Measurements from ENCODE around the gene FAM180B. TPM values are rescaled to one million over a fixed set of nuclear protein-coding genes. Genes with fewer than 3 reads are reported as not detected.
A peak's percentile ranks its signal among the peaks of the same experiment; 100 is the strongest.

Gene FAM180B
- total and polyA plus RNA-seq, 2 of the 13 experiments (the other 11 are each of a cell fraction or from before 2014, with no cell fraction given): 0.40 to 1.0 TPM

- TF ChIP-seq, protein P1, sequence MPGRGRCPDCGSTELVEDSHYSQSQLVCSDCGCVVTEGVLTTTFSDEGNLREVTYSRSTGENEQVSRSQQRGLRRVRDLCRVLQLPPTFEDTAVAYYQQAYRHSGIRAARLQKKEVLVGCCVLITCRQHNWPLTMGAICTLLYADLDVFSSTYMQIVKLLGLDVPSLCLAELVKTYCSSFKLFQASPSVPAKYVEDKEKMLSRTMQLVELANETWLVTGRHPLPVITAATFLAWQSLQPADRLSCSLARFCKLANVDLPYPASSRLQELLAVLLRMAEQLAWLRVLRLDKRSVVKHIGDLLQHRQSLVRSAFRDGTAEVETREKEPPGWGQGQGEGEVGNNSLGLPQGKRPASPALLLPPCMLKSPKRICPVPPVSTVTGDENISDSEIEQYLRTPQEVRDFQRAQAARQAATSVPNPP (CRISPR knock-in tag; IDR thresholded peaks at IDR 0.05): no peak
- TF ChIP-seq POLR2G (IDR thresholded peaks at IDR 0.05; ENCODE audit: low read depth, low read length) (peak; percentile 89), NFRKB (IDR thresholded peaks at IDR 0.05) (no peak), AGO2 (optimal IDR thresholded peaks at IDR 0.05; ENCODE audit: low read depth, low read length) (peak; percentile 76), MXD1 (CRISPR knock-in tag; IDR thresholded peaks at IDR 0.05) (peak; percentile 71), CC2D1A (CRISPR knock-in tag; IDR thresholded peaks at IDR 0.05) (no peak), RBM39 (IDR thresholded peaks at IDR 0.05; ENCODE audit: low read depth, low read length, poor library complexity, severe bottlenecking) (peak; percentile 71), HNF4A (CRISPR knock-in tag; IDR thresholded peaks at IDR 0.05) (peak; percentile 23; the same call in 1 of the 2 replicates), ZNF143 (CRISPR knock-in tag; IDR thresholded peaks at IDR 0.05) (peak; percentile 80), ZNF432 (CRISPR knock-in tag; IDR thresholded peaks at IDR 0.05; ENCODE audit: borderline replicate concordance) (no peak), REPIN1 (CRISPR knock-in tag; IDR thresholded peaks at IDR 0.05; ENCODE audit: borderline replicate concordance, low read depth) (peak; percentile 20; the same call in 1 of the 2 replicates), HNF1B (CRISPR knock-in tag; IDR thresholded peaks at IDR 0.05) (peak; percentile 6; the same call in 1 of the 2 replicates), ZNF580 (CRISPR knock-in tag; IDR thresholded peaks at IDR 0.05; ENCODE audit: borderline replicate concordance, low read depth) (0 out of 2 replicates have a peak, but pooled peaks have one; percentile 37), SAP130 (CRISPR knock-in tag; IDR thresholded peaks at IDR 0.05; ENCODE audit: low read depth) (peak; percentile 58; the same call in 1 of the 2 replicates), ZBTB42 (CRISPR knock-in tag; IDR thresholded peaks at IDR 0.05) (no peak), IRF2 (CRISPR knock-in tag; IDR thresholded peaks at IDR 0.05) (peak; percentile 47; the same call in 1 of the 2 replicates)
- TF ChIP-seq, protein P2, sequence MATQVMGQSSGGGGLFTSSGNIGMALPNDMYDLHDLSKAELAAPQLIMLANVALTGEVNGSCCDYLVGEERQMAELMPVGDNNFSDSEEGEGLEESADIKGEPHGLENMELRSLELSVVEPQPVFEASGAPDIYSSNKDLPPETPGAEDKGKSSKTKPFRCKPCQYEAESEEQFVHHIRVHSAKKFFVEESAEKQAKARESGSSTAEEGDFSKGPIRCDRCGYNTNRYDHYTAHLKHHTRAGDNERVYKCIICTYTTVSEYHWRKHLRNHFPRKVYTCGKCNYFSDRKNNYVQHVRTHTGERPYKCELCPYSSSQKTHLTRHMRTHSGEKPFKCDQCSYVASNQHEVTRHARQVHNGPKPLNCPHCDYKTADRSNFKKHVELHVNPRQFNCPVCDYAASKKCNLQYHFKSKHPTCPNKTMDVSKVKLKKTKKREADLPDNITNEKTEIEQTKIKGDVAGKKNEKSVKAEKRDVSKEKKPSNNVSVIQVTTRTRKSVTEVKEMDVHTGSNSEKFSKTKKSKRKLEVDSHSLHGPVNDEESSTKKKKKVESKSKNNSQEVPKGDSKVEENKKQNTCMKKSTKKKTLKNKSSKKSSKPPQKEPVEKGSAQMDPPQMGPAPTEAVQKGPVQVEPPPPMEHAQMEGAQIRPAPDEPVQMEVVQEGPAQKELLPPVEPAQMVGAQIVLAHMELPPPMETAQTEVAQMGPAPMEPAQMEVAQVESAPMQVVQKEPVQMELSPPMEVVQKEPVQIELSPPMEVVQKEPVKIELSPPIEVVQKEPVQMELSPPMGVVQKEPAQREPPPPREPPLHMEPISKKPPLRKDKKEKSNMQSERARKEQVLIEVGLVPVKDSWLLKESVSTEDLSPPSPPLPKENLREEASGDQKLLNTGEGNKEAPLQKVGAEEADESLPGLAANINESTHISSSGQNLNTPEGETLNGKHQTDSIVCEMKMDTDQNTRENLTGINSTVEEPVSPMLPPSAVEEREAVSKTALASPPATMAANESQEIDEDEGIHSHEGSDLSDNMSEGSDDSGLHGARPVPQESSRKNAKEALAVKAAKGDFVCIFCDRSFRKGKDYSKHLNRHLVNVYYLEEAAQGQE (IDR thresholded peaks at IDR 0.05; ENCODE audit: borderline replicate concordance in 1 of 2, low read depth in 1 of 2, low read length in 2 of 2): no peak
Measured at GRCh38 chr11:47565340-47566148, 20.9 kb upstream of the FAM180B start, which contains the start of gene PTPMT1 (continued).
